Measurements from ENCODE around the gene RTRAF.

The RTRAF gene

DNA sequence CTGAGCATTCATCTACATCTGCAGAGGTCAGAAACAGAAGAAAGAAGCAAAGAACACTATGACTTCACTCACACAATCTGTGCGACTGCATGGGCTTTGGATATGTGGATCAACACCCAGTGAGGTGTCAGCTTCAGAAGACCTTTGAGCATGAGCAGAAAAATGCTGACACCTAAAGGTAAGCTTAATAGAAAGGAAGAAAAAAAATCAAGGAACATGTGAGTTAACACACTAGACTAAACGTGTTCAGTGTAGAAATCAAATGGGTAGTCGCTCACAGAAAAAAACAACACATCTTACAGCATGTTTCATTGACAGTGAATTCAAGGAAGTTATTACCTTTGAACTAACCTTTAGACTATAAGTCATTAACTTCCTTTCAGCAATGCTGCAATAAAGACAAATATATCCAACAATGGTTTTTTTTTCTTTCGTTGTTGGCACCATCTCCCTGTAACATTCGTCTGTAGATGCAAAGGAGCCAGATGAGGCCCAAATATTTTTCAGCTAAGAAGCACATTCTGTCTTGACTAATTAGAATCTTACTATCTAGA is 30.9 kb downstream of the RTRAF start:
- peaks cover 14% of the 10 kb centered on the region for H3K9me3 Mint-ChIP-seq
- no peak for DNase-seq
- peaks cover 19% of the 10 kb centered on the region for H3K27me3 Mint-ChIP-seq
- CTCF ChIA-PET, result interaction anchor here (0.9 to 1.4 kb wide), 2 partner anchors 14 to 245 kb away, joined by 3 to 4 read pairs; no protein-coding TSS in a partner anchor
- H3K4me3 Mint-ChIP-seq, result no peak overlapping the region
- peak overlapping the region; percentile 87 for H3K27ac Mint-ChIP-seq
- peaks cover 10% of the 10 kb centered on the region for H3K36me3 Mint-ChIP-seq
- H3K4me1 Mint-ChIP-seq, result peaks cover 50% of the 10 kb centered on the region

- CTCF ChIA-PET, result interaction anchor here (1.4 kb wide), 1 partner anchor 244 kb away, joined by 3 read pairs; no protein-coding TSS in a partner anchor
- no peak for DNase-seq
- H3K27ac Mint-ChIP-seq, result peak overlapping the region; percentile 87
Measured at GRCh38 chr14:52020866-52021717, 31.7 kb downstream of the RTRAF start.

DNA sequence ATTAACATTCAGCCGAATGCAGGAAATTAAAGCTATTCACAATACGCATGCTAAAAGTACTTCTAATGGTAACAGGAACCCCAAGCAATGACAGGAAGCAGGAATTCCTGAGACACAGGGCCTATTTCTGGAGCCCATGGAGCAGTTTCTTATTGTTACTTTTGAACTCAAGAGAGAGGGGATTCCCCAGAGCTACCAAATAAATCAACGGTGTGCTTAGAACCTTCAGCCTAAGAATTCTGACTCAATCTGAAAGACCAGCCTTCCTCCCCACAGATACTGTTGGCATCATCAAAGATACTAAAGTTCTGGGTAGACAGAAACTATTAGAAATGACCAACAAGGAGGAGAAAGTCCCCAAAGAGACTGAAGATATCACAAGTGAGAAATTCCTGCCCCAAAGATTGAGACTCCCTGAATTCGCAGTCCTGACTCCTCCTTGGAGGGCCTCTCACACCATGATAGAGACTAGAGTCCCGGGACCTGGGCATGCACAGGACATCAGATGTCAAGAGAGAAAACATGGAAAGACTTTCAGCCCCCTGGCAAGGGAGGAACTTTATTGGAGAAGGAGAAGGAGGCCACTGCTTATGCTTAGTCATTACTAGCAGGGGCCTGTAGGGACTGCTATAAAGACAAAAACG is 32.7 kb downstream of the RTRAF start:
- no peak for DNase-seq
- H3K27ac Mint-ChIP-seq, result peak overlapping the region; percentile 87
- H3K27me3 Mint-ChIP-seq, result peaks cover 9% of the 10 kb centered on the region
- peaks cover 50% of the 10 kb centered on the region for H3K4me1 Mint-ChIP-seq
- no peak overlapping the region for H3K4me3 Mint-ChIP-seq
- H3K36me3 Mint-ChIP-seq, result peaks cover 10% of the 10 kb centered on the region
- peaks cover 14% of the 10 kb centered on the region for H3K9me3 Mint-ChIP-seq
- CTCF ChIA-PET, result interaction anchor here (0.5 to 1.0 kb wide), 2 partner anchors 29 to 721 kb away, joined by 3 to 4 read pairs; no protein-coding TSS in a partner anchor

More at GRCh38 chr14:52020866-52021717, 31.7 kb downstream of the RTRAF start:
- H3K9me3 Mint-ChIP-seq, result peaks cover 14% of the 10 kb centered on the region
- no peak overlapping the region for H3K4me3 Mint-ChIP-seq
- peaks cover 50% of the 10 kb centered on the region for H3K4me1 Mint-ChIP-seq
- peaks cover 10% of the 10 kb centered on the region for H3K36me3 Mint-ChIP-seq
- H3K27me3 Mint-ChIP-seq, result peaks cover 17% of the 10 kb centered on the region

- peaks cover 4% of the 10 kb centered on the region for H3K27me3 Mint-ChIP-seq
- H3K27ac Mint-ChIP-seq, result no peak overlapping the region
- no peak overlapping the region for H3K4me3 Mint-ChIP-seq
- peaks cover 50% of the 10 kb centered on the region for H3K4me1 Mint-ChIP-seq
- no peak for DNase-seq
- H3K9me3 Mint-ChIP-seq, result peaks cover 14% of the 10 kb centered on the region
- CTCF ChIA-PET, result interaction anchor here (0.9 to 1.0 kb wide), 2 partner anchors 13 to 30 kb away, joined by 3 to 4 read pairs; no protein-coding TSS in a partner anchor
- peaks cover 10% of the 10 kb centered on the region for H3K36me3 Mint-ChIP-seq
Measured at GRCh38 chr14:52023518-52023917, 34.2 kb downstream of the RTRAF start.

DNA sequence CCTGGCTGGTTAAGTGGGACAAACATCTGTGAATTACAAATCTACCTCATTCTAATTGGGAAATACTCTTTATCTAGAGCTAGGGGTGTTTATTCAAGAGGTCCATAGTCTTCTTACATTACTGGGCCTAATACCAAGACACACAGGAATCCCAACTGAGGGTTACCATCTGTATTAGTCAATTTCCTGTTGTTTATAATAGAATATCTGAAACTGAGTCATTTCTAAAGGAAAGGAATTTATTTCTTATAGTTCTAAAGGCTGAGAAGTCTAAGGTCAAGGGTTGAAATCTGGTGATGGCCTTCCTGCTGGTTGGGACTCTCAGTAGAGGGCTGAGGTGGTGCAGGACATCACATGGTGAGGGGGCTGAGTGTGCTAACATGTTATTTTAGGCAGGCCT is 36.0 kb downstream of the RTRAF start:
- peaks cover 13% of the 10 kb centered on the region for H3K27me3 Mint-ChIP-seq
- no peak overlapping the region for H3K27ac Mint-ChIP-seq
- CTCF ChIA-PET, result interaction anchor here (1.7 kb wide), 1 partner anchor 9 kb away, joined by 8 read pairs; no protein-coding TSS in a partner anchor
- no peak for DNase-seq
- peaks cover 37% of the 10 kb centered on the region for H3K4me1 Mint-ChIP-seq
- peaks cover 14% of the 10 kb centered on the region for H3K9me3 Mint-ChIP-seq
- no peak overlapping the region for H3K4me3 Mint-ChIP-seq
- H3K36me3 Mint-ChIP-seq, result peaks cover 10% of the 10 kb centered on the region

DNA sequence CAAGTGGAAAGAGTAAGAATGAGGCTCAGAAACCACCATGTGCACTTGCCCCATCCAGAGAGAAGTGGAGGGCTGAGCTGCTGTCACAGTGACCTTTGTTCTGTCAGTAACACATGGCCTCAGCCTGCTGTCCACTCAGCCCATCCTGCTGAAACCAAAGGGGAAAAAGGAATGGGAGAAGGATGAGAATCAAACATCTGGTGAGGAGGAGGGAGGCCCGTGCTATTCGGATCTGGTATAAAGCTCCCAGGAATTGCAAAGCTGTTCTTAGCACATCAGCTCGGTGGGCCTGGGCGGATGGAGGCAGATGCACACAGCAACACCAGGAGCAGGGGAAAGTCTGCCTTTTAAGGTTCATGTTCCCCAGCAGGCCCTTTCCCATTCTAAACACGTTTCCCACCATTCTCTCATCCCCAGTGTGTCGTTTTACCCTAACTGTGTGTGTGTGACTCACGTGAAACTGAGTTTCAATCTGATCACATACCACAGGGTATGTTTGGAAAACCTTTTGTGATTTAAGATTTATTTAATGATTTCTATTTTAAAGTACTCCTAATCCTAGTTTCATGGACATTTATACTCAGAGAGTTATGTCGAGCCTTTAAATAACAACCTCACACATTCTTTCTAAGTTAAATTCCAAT is 36.8 kb downstream of the RTRAF start:
- peaks cover 29% of the 10 kb centered on the region for H3K4me1 Mint-ChIP-seq

GRCh38 chr14:52026901-52027300 is 37.6 kb downstream of the RTRAF start:
- Mint-ChIP-seq H3K4me1 (peaks cover 21% of the 10 kb centered on the region), H3K4me3 (no peak overlapping the region), H3K36me3 (peaks cover 10% of the 10 kb centered on the region), H3K27ac (no peak overlapping the region), H3K27me3 (peaks cover 27% of the 10 kb centered on the region), H3K9me3 (peaks cover 14% of the 10 kb centered on the region)
- no peak for DNase-seq
- CTCF ChIA-PET, result no interaction called here

More for the DNA sequence above, 36.8 kb downstream of the RTRAF start:
- DNase-seq, result no peak
- CTCF ChIA-PET, result interaction anchor here (1.7 kb wide), 1 partner anchor 10 kb away, joined by 8 read pairs; no protein-coding TSS in a partner anchor
- H3K36me3 Mint-ChIP-seq, result peaks cover 10% of the 10 kb centered on the region
- H3K27ac Mint-ChIP-seq, result no peak overlapping the region
- peaks cover 14% of the 10 kb centered on the region for H3K9me3 Mint-ChIP-seq
- H3K27me3 Mint-ChIP-seq, result peaks cover 20% of the 10 kb centered on the region
- no peak overlapping the region for H3K4me3 Mint-ChIP-seq

DNA sequence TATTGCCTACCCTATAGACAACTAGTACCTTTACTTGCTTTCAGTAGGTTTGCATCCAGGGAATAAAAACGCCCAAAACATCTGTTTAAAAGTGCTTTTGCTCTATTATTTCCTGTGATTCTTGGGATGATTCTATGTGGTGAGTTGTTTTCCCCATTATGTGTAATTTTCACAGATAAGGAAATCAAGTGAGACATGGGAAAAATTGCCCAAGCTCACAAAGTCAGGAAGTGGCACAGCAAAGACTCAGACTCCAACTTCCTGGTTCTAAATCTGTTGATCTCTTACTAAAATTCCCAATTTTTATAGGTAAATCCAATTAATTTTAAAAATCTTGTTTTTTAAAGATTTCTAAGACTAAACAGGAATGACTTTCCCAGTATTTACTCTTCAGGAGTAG is 40.5 kb downstream of the RTRAF start:
- Mint-ChIP-seq H3K27ac (no peak overlapping the region), H3K4me3 (no peak overlapping the region), H3K9me3 (no peaks in the 10 kb centered on the region), H3K4me1 (peaks cover under 1% of the 10 kb centered on the region), H3K36me3 (no peaks in the 10 kb centered on the region), H3K27me3 (peaks cover 34% of the 10 kb centered on the region)
- DNase-seq, result no peak
- CTCF ChIA-PET, result interaction anchor here (0.6 kb wide), 1 partner anchor 304 kb away, joined by 3 read pairs; no protein-coding TSS in a partner anchor

DNA sequence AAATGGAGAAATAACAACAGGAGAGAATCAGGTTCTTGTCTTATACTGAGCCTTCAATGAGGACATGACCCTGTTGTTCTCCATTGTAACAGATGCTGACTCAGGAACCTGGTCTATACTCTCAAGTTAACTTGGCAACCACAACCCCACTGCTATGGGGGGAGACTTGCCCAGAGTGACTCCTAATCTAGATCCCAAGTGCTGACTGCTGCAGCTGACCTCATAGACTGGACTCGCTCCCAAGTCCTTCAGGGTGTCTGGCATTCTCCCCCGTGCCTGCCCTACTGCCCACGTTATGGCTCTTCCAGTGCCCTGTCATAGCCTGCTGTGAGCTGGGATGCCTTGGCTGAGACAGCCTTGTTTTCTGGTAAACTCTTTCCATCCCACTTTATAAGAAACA is 42.4 kb downstream of the RTRAF start:
- peaks cover 4% of the 10 kb centered on the region for H3K9me3 Mint-ChIP-seq
- peaks cover 34% of the 10 kb centered on the region for H3K27me3 Mint-ChIP-seq
- H3K36me3 Mint-ChIP-seq, result no peaks in the 10 kb centered on the region
- H3K4me1 Mint-ChIP-seq, result no peaks in the 10 kb centered on the region
- H3K4me3 Mint-ChIP-seq, result no peak overlapping the region
- no peak overlapping the region for H3K27ac Mint-ChIP-seq
- CTCF ChIA-PET, result no interaction called here
- DNase-seq, result no peak

- Mint-ChIP-seq H3K9me3 (peaks cover 5% of the 10 kb centered on the region), H3K4me1 (no peaks in the 10 kb centered on the region), H3K27me3 (peaks cover 34% of the 10 kb centered on the region), H3K36me3 (no peaks in the 10 kb centered on the region), H3K4me3 (no peak overlapping the region), H3K27ac (no peak overlapping the region)
- CTCF ChIA-PET, result no interaction called here
- no peak for DNase-seq
Measured at GRCh38 chr14:52032204-52032801, 43.0 kb downstream of the RTRAF start.

DNA sequence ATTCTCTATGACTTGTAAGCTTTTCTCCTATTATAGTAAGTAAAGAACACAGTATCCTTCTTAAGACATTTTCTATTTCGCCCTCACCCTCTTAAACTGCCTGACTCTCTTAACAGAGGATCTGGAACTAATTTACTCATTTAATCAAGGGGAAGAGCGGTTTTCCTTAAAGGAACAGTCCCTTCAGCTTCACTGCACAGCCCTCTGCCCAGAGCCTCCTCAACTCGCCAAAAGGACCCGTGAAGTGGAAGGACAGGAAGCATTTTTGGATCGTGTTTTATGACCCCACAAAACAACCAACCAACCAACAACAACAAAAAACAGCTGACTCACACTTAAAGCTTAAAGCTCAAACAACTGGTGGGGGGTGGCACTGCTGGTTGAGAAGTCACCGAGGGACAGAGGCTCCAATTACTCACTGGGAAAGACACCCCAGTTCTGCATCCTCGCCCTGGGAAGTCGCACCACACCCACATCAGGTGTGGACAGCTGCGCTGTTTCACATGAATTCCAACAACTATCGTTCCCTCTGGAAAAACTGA is 43.8 kb downstream of the RTRAF start:
- Mint-ChIP-seq H3K27ac (peak overlapping the region; percentile 7), H3K4me1 (no peaks in the 10 kb centered on the region), H3K27me3 (peaks cover 34% of the 10 kb centered on the region), H3K36me3 (no peaks in the 10 kb centered on the region), H3K9me3 (peaks cover 5% of the 10 kb centered on the region), H3K4me3 (no peak overlapping the region)
- CTCF ChIA-PET, result interaction anchor here (0.8 kb wide), 1 partner anchor 11 kb away, joined by 3 read pairs; no protein-coding TSS in a partner anchor
- DNase-seq, result no peak

- Mint-ChIP-seq H3K4me1 (no peaks in the 10 kb centered on the region), H3K27me3 (peaks cover 28% of the 10 kb centered on the region), H3K36me3 (no peaks in the 10 kb centered on the region), H3K4me3 (no peak overlapping the region), H3K9me3 (peaks cover 5% of the 10 kb centered on the region), H3K27ac (no peak overlapping the region)
- CTCF ChIA-PET, result no interaction called here
- no peak for DNase-seq
Measured at GRCh38 chr14:52039124-52039815, 49.9 kb downstream of the RTRAF start.

- H3K4me3 Mint-ChIP-seq, result no peak overlapping the region
- peaks cover 28% of the 10 kb centered on the region for H3K27me3 Mint-ChIP-seq
- H3K36me3 Mint-ChIP-seq, result no peaks in the 10 kb centered on the region
- DNase-seq, result no peak
- H3K9me3 Mint-ChIP-seq, result peaks cover 5% of the 10 kb centered on the region
- CTCF ChIA-PET, result interaction anchor here (1.4 kb wide), 1 partner anchor 12 kb away, joined by 3 read pairs; no protein-coding TSS in a partner anchor
- H3K27ac Mint-ChIP-seq, result no peak overlapping the region
- H3K4me1 Mint-ChIP-seq, result no peaks in the 10 kb centered on the region
Measured at GRCh38 chr14:52040598-52040997, 51.3 kb downstream of the RTRAF start.

All from activated naive CD4-positive, alpha-beta T cell treated with anti-CD3 and anti-CD28 coated beads, Interleukin-2, amount 10 ng/mL, durations not matched to agents 7 days and 5 days (primary cell).